Activated B cell treated with CpG ODN at 0.5 μM for 24 hours (primary cell): ENCODE results near the gene ASCL3. TPM values are rescaled to one million over a fixed set of nuclear protein-coding genes. Genes with fewer than 3 reads are reported as not detected.

Source experiments
- ATAC-seq: fragments of 200-7000 bp; cut with Tn5 transposase; one replicate; pipeline ENCODE4 v1.10.0; 2021; ENCODE audit warnings: low read depth, mild to moderate bottlenecking, moderate library complexity
- CTCF ChIA-PET: fragments of 350-600 bp; sonication (Branson Sonifier 250); formaldehyde crosslinking; loops from one replicate; lab custom pipeline; 2021; ENCODE audit warnings: antibody characterized with exemption; lab: Charles Lee
- POLR2A ChIA-PET: fragments of 350-600 bp; sonication (Branson Sonifier 250); formaldehyde crosslinking; loops from one replicate; lab custom pipeline; 2021; ENCODE audit warnings: antibody characterized with exemption; lab: Charles Lee
- DNase-seq: peaks from one replicate; pipeline ENCODE4 v3.0.0; 2022
- H3K27ac Mint-ChIP-seq: one replicate; pipeline ENCODE4 v1.8.0; 2020; ENCODE audit warnings: mixed read lengths
- H3K27me3 Mint-ChIP-seq: one replicate; pipeline ENCODE4 v1.8.0; 2021; ENCODE audit warnings: mixed read lengths
- H3K36me3 Mint-ChIP-seq: one replicate; pipeline ENCODE4 v1.8.0; 2021; ENCODE audit warnings: low read depth, mixed read lengths
- H3K4me1 Mint-ChIP-seq: one replicate; pipeline ENCODE4 v1.8.0; 2021; ENCODE audit warnings: mixed read lengths
- H3K4me3 Mint-ChIP-seq: one replicate; pipeline ENCODE4 v1.8.0; 2020; ENCODE audit warnings: mild to moderate bottlenecking, mixed read lengths
- H3K9me3 Mint-ChIP-seq: one replicate; pipeline ENCODE4 v1.8.0; 2020; ENCODE audit warnings: mixed read lengths
- intact Hi-C: fragments of 100-400 bp; cut with micrococcal nuclease; formaldehyde crosslinking; loops from one replicate; pipeline ENCODE4 v1.15.1; 2024
- total RNA-seq: library from RNA; stranded (reverse); gene quantifications from 2 replicates; pipeline ENCODE4 v1.2.3, GENCODE V29; 2022
- TF ChIP-seq, protein P1 (sequence below): fragments of 200-600 bp; IDR thresholded peaks from one replicate; pipeline ENCODE4 v1.8.0; 2022; ENCODE audit warnings: antibody characterized with exemption, mild to moderate bottlenecking

ASCL3 gene
- total RNA-seq, 1 donor from 2014 or later, result not detected

DNA sequence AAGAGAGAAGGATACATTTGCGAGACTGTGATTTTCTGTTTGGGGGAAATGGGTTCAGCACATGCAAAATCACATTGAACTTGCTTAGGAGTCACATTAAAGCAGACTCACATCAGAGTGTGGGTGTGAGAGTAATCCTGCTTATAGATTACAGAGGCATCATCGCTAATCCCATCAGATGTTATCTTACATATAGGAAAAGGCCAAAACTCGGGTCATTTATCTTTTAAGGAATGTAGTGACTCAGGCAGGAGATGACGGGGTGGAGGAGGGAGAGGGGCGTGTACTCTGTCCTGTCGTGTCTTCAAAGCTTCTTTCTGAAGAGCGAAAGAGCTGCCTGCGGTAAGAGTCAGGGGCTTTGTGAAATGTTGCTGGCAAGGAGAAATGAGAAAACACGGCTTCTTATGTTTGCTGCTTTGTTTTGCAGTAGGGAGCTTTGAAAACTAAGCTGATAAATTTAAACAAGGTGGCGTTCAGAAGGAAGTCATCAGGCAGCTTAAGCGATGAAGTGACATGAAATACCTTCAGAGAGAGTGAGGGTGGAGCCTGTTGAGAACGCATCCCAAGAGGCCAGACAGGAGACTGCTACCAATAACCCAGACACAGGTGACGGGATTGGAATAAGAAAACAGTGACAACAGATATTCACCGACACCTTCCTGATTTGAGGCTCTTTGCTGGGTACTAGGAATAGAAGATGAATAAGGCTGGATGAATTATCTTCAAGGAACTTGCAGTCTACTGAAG lies 7.9 kb downstream of the ASCL3 start:
- Mint-ChIP-seq H3K36me3 (no peaks in the 10 kb centered on the region), H3K4me1 (peaks cover 4% of the 10 kb centered on the region), H3K27me3 (peaks cover 2% of the 10 kb centered on the region), H3K9me3 (no peaks in the 10 kb centered on the region), H3K4me3 (no peak overlapping the region), H3K27ac (no peak overlapping the region)
- DNase-seq (no peak), ATAC-seq (no peak)
- POLR2A ChIA-PET, result no interaction called here
- TF ChIP-seq, protein P1, sequence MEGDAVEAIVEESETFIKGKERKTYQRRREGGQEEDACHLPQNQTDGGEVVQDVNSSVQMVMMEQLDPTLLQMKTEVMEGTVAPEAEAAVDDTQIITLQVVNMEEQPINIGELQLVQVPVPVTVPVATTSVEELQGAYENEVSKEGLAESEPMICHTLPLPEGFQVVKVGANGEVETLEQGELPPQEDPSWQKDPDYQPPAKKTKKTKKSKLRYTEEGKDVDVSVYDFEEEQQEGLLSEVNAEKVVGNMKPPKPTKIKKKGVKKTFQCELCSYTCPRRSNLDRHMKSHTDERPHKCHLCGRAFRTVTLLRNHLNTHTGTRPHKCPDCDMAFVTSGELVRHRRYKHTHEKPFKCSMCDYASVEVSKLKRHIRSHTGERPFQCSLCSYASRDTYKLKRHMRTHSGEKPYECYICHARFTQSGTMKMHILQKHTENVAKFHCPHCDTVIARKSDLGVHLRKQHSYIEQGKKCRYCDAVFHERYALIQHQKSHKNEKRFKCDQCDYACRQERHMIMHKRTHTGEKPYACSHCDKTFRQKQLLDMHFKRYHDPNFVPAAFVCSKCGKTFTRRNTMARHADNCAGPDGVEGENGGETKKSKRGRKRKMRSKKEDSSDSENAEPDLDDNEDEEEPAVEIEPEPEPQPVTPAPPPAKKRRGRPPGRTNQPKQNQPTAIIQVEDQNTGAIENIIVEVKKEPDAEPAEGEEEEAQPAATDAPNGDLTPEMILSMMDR, result no peak
- intact Hi-C loops, result no loop called here
- CTCF ChIA-PET, result no interaction called here

DNA sequence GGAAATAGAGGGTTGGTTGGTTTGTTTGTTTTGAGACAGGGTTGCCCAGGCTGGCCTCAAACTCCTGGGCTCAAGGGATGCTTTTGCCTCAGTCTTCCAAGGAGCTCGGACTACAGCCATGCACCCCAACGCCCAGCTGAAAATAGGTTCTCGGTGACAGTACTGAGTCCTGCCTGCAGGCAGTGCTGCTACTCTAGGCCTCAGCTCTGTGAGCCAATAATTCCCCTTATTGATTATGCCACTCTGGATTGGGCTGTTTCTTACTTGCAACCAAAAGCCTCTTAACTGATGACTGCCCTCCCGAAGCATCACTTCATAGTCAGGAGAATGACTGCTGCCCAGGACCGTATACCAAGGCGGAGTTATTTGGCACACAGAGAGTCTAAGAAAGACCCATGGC lies 8.9 kb downstream of the ASCL3 start:
- Mint-ChIP-seq H3K4me3 (no peak overlapping the region), H3K36me3 (no peaks in the 10 kb centered on the region), H3K9me3 (no peaks in the 10 kb centered on the region), H3K4me1 (peaks cover 4% of the 10 kb centered on the region), H3K27ac (no peak overlapping the region), H3K27me3 (peaks cover 2% of the 10 kb centered on the region)
- CTCF ChIA-PET, result no interaction called here
- POLR2A ChIA-PET, result no interaction called here
- DNase-seq (no peak), ATAC-seq (no peak)
- TF ChIP-seq, protein P1, result no peak
- intact Hi-C loops, result no loop called here

DNA sequence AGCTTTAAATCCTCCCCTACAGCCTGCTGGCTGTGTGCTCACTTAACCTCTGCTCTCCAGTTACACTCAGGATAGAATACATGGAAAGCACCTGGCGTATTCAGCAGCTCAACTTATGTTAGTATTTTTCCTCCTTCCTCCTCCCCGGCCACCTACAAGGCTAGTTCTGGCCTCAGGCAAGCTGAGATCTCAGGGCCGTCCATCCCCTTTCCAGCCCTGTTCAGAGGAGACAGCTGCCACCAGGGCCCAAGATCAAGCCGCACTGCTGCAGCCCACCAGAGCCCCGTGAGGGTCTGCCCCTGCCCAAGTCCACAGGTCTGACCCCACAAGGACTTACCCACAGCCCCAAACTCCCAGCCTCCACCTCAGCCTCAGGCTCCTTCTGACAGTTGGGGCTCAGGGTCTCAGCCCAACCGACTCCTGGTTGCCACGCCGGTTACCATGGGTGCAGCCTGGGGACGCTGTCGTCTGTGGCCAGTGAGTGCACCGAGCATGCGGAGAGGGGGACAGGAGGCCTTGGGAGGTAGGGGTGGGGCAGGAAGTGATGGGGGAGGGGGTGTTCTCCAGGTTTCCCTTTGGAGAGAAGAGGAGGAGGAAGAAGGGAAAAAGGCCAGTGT lies 10.1 kb downstream of the ASCL3 start, which contains the start of gene C11orf16:
TSS of gene C11orf16 (minus strand) at position 384 of the 617 bp plus-strand sequence. CDS start 639 bp downstream, outside the sequence.
- H3K36me3 Mint-ChIP-seq, result no peaks in the 10 kb centered on the region
- no peak for ATAC-seq
- TF ChIP-seq, protein P1, result no peak
- ChIA-PET POLR2A (no interaction called here), CTCF (no interaction called here)
- H3K4me3 Mint-ChIP-seq, result no peak within 1 kb of the TSS
- H3K27ac Mint-ChIP-seq, result no peak within 1 kb of the TSS
- H3K27me3 Mint-ChIP-seq, result no peaks in the 10 kb centered on the region
- intact Hi-C loops, result no loop called here
- DNase-seq, result no peak
- peaks cover 4% of the 10 kb centered on the region for H3K4me1 Mint-ChIP-seq
- no peaks in the 10 kb centered on the region for H3K9me3 Mint-ChIP-seq

DNA sequence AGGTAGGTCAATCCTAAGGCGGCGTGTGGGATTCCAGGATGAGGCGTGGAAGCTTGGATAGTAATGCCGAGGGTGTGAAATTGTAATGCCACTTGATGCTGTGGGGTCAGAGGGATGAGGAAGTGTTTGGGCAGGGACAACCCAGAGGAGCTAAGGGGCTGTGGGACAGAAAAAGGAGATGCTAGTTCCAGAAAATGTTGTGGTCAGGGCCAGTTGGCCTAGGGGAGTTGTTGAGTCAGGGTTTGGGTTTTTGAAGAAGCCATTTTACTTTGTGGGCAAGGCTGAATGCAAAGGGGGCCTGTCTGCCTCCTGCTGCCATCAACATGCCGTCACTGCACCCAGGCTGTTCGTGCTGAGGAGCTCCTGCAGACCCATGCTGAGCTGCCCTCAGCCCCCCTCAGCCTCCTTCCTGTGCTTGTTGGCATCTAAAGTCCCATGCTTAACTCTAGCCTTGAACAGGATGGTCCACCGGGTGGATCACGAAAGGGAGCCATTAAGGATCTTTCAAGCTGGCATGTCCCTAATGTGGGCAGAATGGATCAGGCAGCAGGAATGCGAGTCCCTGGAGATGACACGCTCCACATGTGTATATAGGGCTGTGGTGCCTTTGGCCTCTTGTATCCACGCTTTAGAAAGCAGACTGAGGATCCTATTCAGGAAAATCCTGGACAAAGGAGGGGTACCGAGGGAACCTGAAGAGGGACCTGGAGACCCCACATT lies 12.2 kb downstream of the ASCL3 start:
- Mint-ChIP-seq H3K27ac (no peak overlapping the region), H3K4me3 (no peak overlapping the region), H3K27me3 (no peaks in the 10 kb centered on the region), H3K36me3 (no peaks in the 10 kb centered on the region), H3K4me1 (no peaks in the 10 kb centered on the region), H3K9me3 (no peaks in the 10 kb centered on the region)
- DNase-seq (no peak), ATAC-seq (no peak)
- TF ChIP-seq, protein P1, result no peak
- CTCF ChIA-PET, result no interaction called here
- intact Hi-C loops, result no loop called here
- POLR2A ChIA-PET, result no interaction called here
